ENCODE data around the gene CDH1. TPM values are rescaled to one million over a fixed set of nuclear protein-coding genes. Genes with fewer than 3 reads are reported as not detected.

Gene CDH1
- total RNA-seq, 1 donor from 2014 or later = 56.8 TPM

DNA sequence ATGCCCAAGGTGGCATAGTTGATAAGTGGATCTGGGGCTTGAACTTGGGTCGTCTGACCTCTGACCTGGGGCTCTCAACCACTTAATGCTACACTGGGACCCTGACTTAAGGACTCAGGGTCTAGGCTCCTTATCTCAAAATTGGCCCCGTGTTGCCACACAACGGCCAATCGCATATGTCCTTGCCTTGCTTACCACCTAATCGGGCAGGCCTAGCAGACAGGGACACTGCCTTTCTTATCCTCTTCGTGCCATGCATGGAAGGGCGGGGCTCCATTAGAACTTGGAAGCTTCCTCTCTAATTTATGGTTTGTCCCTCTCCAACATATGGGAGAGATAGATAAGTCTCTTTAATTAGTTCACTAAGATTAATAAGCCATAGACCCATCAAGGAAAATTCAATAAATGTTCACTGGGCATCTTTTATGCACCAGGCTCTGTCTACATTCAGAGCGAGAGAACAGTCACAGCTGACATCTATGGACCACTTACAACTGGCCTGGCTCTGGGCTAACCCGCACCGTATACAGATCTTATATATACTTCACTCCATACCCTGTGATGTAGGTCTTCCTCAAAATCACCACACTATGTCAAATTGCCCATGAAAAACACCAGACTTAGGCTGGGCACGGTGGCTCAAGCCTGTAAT is 35.1 kb downstream of the CDH1 start:
- TF ChIP-seq, protein P1, sequence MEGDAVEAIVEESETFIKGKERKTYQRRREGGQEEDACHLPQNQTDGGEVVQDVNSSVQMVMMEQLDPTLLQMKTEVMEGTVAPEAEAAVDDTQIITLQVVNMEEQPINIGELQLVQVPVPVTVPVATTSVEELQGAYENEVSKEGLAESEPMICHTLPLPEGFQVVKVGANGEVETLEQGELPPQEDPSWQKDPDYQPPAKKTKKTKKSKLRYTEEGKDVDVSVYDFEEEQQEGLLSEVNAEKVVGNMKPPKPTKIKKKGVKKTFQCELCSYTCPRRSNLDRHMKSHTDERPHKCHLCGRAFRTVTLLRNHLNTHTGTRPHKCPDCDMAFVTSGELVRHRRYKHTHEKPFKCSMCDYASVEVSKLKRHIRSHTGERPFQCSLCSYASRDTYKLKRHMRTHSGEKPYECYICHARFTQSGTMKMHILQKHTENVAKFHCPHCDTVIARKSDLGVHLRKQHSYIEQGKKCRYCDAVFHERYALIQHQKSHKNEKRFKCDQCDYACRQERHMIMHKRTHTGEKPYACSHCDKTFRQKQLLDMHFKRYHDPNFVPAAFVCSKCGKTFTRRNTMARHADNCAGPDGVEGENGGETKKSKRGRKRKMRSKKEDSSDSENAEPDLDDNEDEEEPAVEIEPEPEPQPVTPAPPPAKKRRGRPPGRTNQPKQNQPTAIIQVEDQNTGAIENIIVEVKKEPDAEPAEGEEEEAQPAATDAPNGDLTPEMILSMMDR (conservative IDR thresholded peaks at IDR 0.05; ENCODE audit: low read depth, low read length) = no peak
- DNase-seq (ENCODE audit: low read depth) = no peak
- no peak overlapping the region for H3K4me3 ChIP-seq (ENCODE audit: low read depth, low read length)

DNA sequence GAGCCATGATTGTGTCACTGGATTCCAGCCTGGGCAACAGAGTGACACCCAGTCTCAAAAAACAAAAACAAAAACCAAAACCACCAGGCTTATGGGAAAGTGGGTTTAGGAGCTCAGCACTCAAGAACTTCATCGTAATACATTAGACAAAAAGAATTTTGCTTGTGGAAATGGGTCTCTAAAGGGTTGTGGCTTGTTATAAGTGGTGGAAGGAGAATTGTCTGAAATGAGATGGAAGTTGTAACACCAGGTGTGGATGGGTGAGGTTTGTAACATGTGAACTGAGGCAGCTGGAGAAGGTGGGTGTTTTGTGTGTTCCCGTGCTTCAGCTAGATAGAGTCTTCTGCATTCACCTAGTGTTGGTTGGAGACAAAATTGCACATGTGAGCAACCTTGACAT is 35.8 kb downstream of the CDH1 start:
- H3K4me3 ChIP-seq (ENCODE audit: low read depth, low read length) = no peak overlapping the region
- TF ChIP-seq, protein P1 (conservative IDR thresholded peaks at IDR 0.05; ENCODE audit: low read depth, low read length) = no peak
- no peak for DNase-seq (ENCODE audit: low read depth)

DNA sequence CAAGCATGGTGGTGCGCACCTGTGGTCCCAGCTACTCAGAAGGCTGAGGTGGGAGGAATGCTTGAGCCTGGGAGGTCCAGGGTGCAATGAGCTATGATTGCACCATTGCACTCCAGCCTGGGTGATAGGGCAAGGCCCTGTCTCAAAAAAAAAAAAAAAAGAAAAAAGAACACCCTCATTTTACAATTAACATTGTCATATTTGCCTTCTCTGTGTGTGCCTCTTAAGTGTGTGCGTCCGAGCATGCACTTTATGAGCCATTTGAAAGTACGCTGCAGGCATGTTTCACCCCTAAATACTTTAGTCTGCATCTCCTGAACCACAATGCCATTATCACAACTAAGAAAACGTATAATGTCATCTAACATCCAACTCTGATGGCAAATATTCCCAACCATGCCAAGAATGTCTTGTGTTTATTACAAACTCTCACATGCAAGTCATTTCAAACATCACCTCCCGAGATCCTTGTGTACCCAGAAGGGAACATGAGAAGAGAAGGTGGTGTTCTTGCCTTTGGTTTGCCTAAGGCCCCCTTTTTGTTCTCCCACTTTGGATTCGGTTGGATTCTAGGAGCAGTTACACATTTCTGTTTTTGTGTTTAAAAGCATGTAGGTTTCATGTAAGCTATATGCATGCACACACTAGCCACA is 38.0 kb downstream of the CDH1 start:
- TF ChIP-seq, protein P1 (conservative IDR thresholded peaks at IDR 0.05; ENCODE audit: low read depth, low read length) = no peak
- no peak overlapping the region for H3K4me3 ChIP-seq (ENCODE audit: low read depth, low read length)
- DNase-seq (ENCODE audit: low read depth) = no peak

DNA sequence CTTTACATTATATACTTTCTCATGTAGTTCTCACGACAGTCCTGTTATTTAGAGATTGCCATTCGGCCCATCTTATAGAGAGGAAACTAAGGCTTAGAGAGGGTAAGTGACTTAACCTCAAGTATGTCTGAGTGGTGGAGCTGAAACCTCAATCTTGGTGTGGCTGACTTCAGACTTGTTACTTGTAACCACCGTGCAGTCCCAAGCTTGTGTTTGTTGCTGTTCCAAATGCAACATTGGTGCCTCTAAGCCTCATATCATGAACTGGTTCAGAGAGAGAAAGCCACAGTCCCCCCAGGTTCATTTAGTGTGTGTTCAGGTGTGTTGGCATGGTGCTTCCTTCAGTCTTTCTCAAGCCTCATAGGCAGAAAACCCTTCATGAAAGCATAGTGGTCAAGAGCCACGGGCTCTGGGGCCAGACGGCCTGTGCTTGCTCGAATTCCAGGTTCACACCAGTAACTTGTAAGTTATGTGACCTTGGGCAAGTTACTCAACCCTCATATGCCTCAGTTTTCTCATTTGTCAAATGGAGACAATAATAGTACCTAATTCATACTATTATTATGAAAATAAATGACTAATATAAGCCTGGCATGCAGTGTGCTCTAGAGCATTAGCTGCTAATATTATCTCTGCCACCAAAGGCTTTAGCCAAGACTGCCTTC is 39.9 kb downstream of the CDH1 start:
- DNase-seq (ENCODE audit: low read depth) = no peak
- TF ChIP-seq, protein P1 (conservative IDR thresholded peaks at IDR 0.05; ENCODE audit: low read depth, low read length) = no peak

DNA sequence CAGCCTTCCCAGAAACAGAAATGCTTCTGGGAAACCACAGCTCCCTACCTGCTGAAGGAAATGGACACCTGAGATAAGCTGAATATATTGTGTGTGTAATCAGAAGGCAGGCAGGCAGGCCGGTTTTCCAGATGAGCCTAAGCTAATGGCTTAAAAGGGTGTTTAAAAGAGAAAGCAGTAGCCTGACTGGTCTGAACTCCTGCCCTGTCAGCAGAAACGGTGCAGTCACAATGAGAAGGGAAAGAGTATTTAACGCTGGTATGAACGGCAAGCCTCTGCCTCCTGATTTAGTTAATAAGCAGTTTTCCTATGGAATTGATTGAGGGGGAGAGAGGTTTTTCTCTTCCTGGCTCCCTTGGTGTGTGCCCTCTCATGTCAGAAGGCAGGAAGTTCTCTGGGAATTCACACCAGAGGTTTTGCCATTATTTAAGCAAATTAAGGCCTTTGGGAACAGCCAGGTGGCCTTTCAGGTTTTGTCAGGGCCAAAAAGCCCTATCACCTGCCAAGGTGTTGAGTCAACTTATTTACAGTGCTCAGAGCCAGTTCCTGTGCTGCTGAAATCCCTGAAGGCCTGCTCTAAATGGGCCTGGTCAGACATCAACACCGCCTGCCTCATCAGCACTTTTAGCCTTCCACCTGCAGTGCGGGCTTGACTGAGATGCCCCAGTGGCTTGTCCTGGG is 41.6 kb downstream of the CDH1 start:
- TF ChIP-seq, protein P1 (conservative IDR thresholded peaks at IDR 0.05; ENCODE audit: low read depth, low read length) = no peak
- H3K4me3 ChIP-seq (ENCODE audit: low read depth, low read length) = no peak overlapping the region
- DNase-seq (ENCODE audit: low read depth) = no peak

More for the DNA sequence above, 39.9 kb downstream of the CDH1 start:
- H3K4me3 ChIP-seq (ENCODE audit: low read depth, low read length) = no peak overlapping the region

DNA sequence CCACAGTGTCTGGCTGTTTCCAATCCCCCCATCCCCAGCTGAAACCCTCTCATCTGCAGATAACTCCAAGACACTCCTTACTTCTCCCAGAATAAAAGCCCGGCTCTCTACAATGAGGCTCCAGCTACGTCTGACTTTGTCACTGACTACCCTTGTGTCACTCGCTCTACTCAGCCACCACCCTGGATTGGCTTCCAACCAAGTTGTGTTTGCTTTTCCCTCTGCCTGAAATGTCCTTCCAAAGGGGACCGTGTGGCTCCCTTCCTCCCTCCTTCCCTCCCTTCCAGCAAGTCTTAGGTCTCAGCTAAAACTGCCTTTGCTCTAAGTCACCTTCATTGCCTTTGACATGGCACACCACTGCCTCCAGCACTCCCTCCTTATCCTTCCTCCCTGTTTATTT is 42.8 kb downstream of the CDH1 start:
- no peak overlapping the region for H3K4me3 ChIP-seq (ENCODE audit: low read depth, low read length)
- DNase-seq (ENCODE audit: low read depth) = no peak
- TF ChIP-seq, protein P1 (conservative IDR thresholded peaks at IDR 0.05; ENCODE audit: low read depth, low read length) = no peak

Measured in epithelial cell of proximal tubule (primary cell).